ENCODE results near the gene CD55.

The CD55 gene

GRCh38 chr1:207331354-207332313, 10.2 kb downstream of the CD55 start:
- DNase-seq, result no peak

DNA sequence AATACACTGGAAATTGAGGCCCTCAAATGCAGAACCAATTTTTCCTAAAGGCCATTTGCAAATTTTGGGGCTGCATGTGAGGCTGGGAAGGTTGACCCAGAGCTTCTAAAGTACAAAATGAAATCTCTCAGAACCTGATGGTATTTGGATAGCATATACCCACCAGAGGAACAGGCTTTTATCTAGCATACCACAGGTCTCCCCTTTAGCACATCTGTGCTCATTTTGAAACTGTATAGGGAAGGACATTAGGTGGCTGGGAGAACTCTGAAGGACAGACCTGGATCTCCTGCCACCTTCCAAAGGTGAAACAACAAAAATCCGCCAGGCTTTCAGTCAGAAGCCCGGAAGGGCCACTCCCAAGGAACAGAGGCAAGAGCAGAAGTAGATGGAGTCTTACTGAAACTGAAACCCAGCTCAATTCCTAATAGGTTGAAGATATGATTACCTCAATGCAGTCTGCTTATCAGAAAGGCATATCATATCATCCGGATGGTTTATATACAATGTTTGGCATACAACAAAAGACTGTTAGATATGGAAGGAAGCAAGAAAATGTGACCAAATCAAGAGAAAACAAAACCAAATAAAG, 11.6 kb downstream of the CD55 start:
- DNase-seq, result no peak

- DNase-seq, result no peak
Observed at GRCh38 chr1:207333620-207334019, 12.1 kb downstream of the CD55 start.

DNA sequence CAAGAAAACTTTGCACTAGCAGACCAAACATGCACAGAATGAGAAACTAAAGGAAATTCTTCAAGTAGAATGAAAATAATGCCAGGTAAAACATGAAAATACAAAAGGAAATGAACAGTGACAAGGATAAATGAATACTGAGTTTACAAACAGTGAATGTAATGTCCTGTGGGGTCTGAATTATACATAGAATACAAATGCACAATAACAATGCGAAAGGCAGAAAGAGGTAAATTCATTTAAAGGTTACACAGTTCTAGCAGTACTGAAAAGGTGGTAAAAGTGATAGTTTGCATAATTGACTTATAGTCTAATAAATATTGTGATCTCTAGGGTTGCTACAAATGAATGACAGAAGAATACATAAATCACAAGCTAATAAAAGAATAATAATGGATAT, 12.9 kb downstream of the CD55 start:
- DNase-seq, result no peak

DNA sequence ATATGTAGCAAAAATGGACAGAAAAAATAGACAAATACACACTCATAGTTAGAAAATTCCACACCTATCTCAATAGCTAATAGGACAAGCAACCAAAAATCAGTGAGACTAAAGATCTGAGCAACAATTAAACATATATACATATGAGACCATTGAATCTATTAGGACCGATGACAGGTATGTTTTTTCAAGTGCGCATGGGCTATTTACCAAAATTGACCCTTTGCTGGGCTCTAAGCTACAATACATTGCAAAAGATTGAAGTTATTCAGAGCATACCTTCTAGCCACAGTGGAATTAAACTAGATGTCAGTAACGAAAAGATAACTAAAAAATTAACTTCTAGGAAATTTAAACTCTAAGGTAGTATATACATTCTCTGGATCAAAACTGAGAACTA, 13.7 kb downstream of the CD55 start:
- DNase-seq, result no peak

DNA sequence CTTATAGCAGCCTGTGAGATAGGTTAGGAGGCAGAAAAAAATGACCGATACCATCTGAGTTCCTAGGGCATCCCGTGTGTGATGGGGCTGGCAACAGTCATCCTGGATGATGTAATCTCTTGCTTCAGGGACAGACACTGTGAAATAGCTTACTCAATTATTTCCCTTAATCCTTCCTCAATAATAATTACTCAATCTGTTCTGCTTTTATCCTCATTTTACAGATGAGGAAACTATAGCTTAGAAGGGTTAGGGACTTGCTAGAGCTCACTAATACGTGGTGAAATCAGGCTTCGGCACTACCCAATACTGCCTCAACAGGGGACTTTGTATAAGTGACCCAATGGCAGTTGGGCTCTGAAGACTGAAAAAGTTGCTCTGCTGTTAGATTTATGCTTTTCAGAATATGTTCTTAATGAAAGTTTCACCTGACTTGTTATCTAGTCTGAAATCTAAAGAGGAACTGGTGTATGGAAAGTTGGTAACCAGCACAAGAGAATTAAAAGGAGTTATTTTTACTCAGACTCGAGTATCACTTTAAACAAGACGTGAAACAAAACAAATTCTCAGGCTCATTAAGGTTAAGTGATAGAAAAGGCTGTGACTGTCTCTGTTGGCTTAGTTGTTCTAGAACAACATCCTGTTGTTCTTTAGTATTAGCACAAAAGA, 14.4 kb downstream of the CD55 start:
- no peak for DNase-seq

DNA sequence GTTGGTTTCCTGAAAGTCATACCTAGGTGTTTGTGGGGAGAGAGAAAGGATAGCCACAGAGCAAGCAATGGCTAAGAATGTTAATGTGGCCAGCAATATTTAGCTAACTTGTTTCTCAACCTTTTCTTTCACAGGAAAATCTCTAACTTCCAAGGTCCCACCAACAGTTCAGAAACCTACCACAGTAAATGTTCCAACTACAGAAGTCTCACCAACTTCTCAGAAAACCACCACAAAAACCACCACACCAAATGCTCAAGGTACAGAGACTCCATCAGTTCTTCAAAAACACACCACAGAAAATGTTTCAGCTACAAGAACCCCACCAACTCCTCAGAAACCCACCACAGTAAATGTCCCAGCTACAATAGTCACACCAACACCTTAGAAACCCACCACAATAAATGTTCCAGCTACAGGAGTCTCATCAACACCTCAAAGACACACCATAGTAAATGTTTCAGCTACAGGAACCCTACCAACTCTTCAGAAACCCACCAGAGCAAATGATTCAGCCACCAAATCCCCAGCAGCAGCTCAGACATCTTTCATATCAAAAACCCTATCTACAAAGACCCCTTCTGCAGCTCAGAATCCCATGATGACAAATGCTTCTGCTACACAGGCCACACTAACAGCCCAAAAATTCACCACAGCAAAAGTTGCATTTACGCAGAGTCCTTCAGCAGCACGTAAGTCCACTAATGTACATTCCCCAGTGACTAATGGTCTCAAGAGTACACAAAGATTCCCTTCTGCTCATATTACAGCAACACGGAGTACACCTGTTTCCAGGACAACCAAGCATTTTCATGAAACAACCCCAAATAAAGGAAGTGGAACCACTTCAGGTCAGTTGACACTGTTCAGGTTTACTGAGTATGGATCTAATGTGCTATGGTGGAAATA, 15.3 kb downstream of the CD55 start:
- no peak for DNase-seq

DNA sequence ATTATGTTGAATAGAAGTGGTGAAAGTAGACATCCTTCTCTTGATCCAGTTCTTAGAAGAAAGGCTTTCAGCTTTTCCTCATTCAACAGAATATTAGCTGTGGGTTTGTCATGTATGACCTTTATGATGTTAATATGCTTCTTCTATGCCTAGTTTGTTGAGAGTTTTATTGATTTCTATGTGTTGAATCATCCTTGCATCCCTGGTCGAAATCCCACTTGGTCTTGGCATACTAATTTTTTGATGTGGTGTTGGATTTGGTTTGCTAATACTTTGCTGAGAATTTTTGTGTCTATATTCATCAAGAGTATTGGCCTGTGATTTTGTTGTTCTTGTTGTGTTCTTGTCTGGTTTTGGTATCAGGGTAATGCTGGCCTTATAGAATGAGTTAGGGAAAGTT, 20.9 kb downstream of the CD55 start:
- no peak for DNase-seq

DNA sequence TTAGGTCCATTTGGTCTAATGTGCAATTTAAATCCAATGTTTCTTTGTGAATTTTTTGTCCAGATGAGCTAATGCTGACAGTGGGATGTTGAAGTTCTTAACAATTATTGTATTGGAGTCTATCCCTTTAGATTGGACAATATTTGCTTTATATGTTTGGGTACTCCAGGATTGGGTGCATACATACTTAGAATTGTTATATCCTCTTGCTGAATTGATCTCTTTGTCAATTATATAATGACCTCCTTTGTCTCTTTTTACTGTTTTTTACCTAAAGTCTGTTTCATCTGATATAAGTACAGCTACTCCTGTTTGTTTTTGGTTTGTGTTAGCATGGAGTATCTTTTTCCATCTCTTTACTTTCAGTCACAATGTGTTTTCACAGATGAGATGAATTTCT, 22.2 kb downstream of the CD55 start:
- DNase-seq, result no peak

DNA sequence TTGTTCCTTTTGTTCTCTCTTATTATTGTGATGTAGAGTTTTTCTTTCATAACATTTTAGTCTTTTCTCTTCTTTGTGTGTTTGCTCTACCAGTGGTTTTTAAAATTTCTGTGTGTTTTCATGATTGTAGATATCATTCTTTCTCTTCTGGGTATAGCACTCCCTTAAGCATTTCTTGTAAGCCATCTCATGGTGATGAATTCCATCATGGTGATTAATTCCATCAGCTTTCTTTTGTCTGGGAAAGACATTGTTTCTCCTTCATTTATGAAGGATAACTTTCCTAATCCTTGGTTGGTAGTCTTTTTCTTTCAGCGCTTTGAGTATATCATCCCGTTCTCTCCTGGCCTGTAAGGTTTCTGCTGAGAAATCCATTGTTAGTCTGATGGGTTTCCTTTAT, 22.7 kb downstream of the CD55 start:
- DNase-seq, result no peak

- no peak for DNase-seq
Observed at GRCh38 chr1:207345644-207346477, 24.4 kb downstream of the CD55 start.

- DNase-seq, result no peak
Observed at GRCh38 chr1:207346513-207346912, 25.0 kb downstream of the CD55 start.

- no peak for DNase-seq
Observed at GRCh38 chr1:207349979-207350378, 28.5 kb downstream of the CD55 start.

DNA sequence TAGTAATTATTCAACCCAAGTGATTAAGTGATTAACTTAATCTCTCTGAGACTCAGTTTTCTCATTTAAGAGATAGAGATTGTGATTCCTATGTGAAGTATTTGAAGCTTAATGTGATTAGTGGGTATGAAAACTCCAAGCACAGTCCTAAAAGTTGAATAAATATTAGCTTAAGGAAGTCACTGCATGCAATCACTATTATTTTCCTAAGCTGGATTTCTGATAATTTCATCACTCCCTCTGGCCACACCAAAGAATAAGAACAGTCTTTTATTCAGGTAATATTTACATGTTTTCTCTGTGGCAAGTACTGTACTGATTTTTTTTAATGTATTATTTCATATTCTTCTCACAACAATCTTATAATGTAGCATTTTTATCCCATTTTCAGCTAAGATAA, 31.1 kb downstream of the CD55 start:
- no peak for DNase-seq

DNA sequence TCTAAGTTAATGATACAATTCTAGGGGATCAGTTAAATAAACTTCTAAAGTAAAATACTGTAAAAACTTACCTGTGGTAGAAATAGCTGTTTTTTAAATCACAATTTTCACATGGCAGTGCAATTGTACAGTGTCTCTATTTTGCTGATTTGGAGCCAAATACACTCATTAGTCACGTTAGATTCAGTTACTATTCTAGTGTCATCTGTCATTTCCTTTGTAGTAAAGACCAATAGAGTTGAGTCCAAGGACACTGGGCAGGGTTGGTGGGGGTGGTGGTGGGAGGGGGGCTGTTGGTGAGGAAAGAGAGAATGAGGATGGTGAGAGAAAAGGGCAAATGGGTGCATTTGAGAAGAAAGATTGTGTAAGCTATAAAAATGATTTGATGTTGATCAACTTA, 33.6 kb downstream of the CD55 start:
- no peak for DNase-seq

- no peak for DNase-seq
Observed at GRCh38 chr1:207355513-207356295, 34.2 kb downstream of the CD55 start.

GRCh38 chr1:207361029-207361428, 39.6 kb downstream of the CD55 start:
- no peak for DNase-seq

- DNase-seq, result no peak
Observed at GRCh38 chr1:207361889-207362288, 40.4 kb downstream of the CD55 start.

- DNase-seq, result no peak
Observed at GRCh38 chr1:207362962-207363860, 41.7 kb downstream of the CD55 start.

DNA sequence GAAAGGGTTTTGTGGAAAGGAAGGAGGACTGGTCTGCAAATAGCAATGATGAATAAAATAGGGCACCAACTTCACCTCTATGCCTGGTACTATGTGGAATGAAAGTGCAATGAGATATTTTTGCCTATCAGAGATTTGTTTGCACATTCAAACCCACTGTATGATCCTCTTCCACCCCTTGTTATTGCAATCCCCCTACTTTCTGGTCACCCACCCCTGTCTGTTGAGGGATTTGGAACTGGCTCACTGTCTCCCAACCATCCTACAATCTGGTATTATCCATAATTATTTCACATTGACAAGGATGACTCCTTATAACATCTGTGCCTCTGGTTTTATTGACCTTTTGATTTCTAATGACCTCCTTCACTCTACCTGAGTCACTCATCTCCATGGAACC, 42.4 kb downstream of the CD55 start:
- DNase-seq, result no peak

Measured in NCI-H2171 treated with DMSO at 0.1 percent for 48 hours (cell line).